ENCODE measurements around the gene CXCL11. TPM values are rescaled to one million over a fixed set of nuclear protein-coding genes. Genes with fewer than 3 reads are reported as not detected.

Gene CXCL11
- total RNA-seq, 1 experiment from 2014 or later, result not detected

DNA sequence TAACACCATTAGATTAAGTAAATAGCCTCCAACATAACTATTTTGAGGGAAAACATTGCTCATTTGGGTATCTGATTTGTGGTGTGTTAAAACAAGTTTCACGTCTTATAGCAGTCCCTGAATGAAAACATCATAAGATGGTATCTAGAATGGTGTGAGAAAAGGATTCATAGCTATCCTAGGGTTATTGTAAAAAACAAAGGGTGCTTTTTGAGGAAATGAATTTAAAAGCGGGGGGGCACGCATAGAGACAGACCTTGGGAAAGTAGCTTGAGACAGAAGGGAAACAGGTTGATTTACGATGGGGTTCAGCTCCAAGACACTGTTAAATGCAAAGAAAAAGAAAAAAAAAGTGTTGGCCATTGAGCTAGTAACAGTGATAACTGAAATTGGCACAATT is 11.8 kb downstream of the CXCL11 start:
- no peak overlapping the region for H2BK20ac ChIP-seq (ENCODE audit: low read depth, low read length, poor library complexity, severe bottlenecking)
- no peak overlapping the region for H3K4me3 Mint-ChIP-seq

More for the DNA sequence above, 11.8 kb downstream of the CXCL11 start:
- Histone ChIP-seq H3K23ac (ENCODE audit: insufficient read length, low read depth, low read length) (no peak overlapping the region), H4K20me1 (ENCODE audit: control insufficient read depth, insufficient read depth, insufficient read length) (no peaks in the 10 kb centered on the region), H3K4me2 (ENCODE audit: insufficient read depth, insufficient read length, low read length) (no peak overlapping the region), H2AK5ac (ENCODE audit: insufficient read length, low read length) (no peak overlapping the region), H3K79me2 (ENCODE audit: insufficient read depth, low read length) (no peaks in the 10 kb centered on the region), H2AFZ (ENCODE audit: low read length) (no peak overlapping the region), H4K8ac (replicated peaks; ENCODE audit: insufficient read length, low read depth, low read length) (no peak overlapping the region), H3K27me3 (ENCODE audit: insufficient read depth, low read length) (no peaks in the 10 kb centered on the region), H4K5ac (ENCODE audit: insufficient read length, low read depth, low read length) (no peak overlapping the region), H3T11ph (ENCODE audit: low read length) (no peak overlapping the region), H3K79me1 (ENCODE audit: insufficient read depth, low read depth, low read length, poor library complexity, severe bottlenecking) (no peaks in the 10 kb centered on the region), H2BK120ac (ENCODE audit: low read depth, low read length, poor library complexity, severe bottlenecking) (no peak overlapping the region), H3K27ac (ENCODE audit: insufficient read length, low read depth, low read length) (no peak overlapping the region), H3K14ac (ENCODE audit: insufficient read depth, low read length) (no peak overlapping the region), H3K9ac (ENCODE audit: extremely low read depth, insufficient read length, low read length) (no peak overlapping the region), H3K18ac (ENCODE audit: insufficient read length, low read depth, low read length) (no peak overlapping the region), H3K4me1 (ENCODE audit: insufficient read depth, low read length) (no peaks in the 10 kb centered on the region), H3K23me2 (ENCODE audit: insufficient read length, low read depth, low read length, poor library complexity, severe bottlenecking) (no peaks in the 10 kb centered on the region), H2BK5ac (ENCODE audit: insufficient read length, low read length) (no peak overlapping the region), H3K9me3 (ENCODE audit: control insufficient read depth, low read depth, low read length) (no peaks in the 10 kb centered on the region), H2BK12ac (ENCODE audit: insufficient read length, low read depth, low read length) (no peak overlapping the region), H3K56ac (ENCODE audit: insufficient read length, low read depth, low read length) (no peak overlapping the region), H2BK15ac (ENCODE audit: low read depth, low read length) (no peak overlapping the region), H3K4ac (ENCODE audit: low read depth, low read length) (no peak overlapping the region), H4K91ac (ENCODE audit: insufficient read length, low read depth, low read length) (no peak overlapping the region)
- no peaks in the 10 kb centered on the region; a peak in 1 of 5 replicates for H3K9me3 Mint-ChIP-seq
- H3K27ac Mint-ChIP-seq, result no peak overlapping the region
- no peak for TF ChIP-seq CTCF (conservative IDR thresholded peaks at IDR 0.05)
- H3K4me1 Mint-ChIP-seq, result no peaks in the 10 kb centered on the region
- peaks cover 2% of the 10 kb centered on the region; the same call in 1 of the 2 replicates for H3K27me3 Mint-ChIP-seq (ENCODE audit: low read depth)
- H3K36me3 Mint-ChIP-seq (ENCODE audit: insufficient read depth in 1 of 3, low read depth in 3 of 3), result no peaks in the 10 kb centered on the region
- WGBS (ENCODE audit: extremely low coverage, insufficient read length, low lambda C conversion rate), result no CpG with 5 or more reads among the region's 4 CpGs
- no peak for DNase-seq
